ENCODE results near the gene MST1. TPM values are rescaled to one million over a fixed set of nuclear protein-coding genes. Genes with fewer than 3 reads are reported as not detected.
A peak's percentile ranks its signal among the peaks of the same experiment; 100 is the strongest.

MST1 gene
- total and polyA plus RNA-seq, 2 of the 8 experiments (the other 6 are each of a cell fraction or from before 2014, with no cell fraction given): 6.2 to 9.5 TPM

GRCh38 chr3:49680493-49681231 lies 8.6 kb downstream of the MST1 start:
- Histone ChIP-seq H3K79me2 (ENCODE audit: control insufficient read depth in 1 of 2, insufficient read depth in 2 of 2, low read length in 2 of 2) (0 out of 4 replicates have a peak, but pooled peaks cover 0 to 3% of the 10 kb centered on the region in 2 experiments), H2BK12ac (ENCODE audit: low read depth, low read length) (no peak overlapping the region), H2BK5ac (ENCODE audit: low read depth, low read length) (no peak overlapping the region), H3K36me3 (ENCODE audit: control insufficient read depth in 2 of 4, insufficient read depth in 4 of 4, low read length in 3 of 4) (peaks cover 47 to 77% (median 71%) of the 10 kb centered on the region in 4 experiments), H3K18ac (ENCODE audit: extremely low read depth, low read length) (no peak overlapping the region), H4K91ac (replicated peaks; ENCODE audit: insufficient read length, low read length) (no peak overlapping the region), H4K20me1 (replicated peaks in 1 of 2; ENCODE audit: control insufficient read depth in 1 of 2, insufficient read depth in 2 of 2, low read length in 2 of 2) (peaks cover 0 to 21% of the 10 kb centered on the region in 2 experiments), H3K9ac (replicated peaks in 1 of 4; ENCODE audit: extremely low read depth in 1 of 4, low read depth in 3 of 4, low read length in 3 of 4) (no peak overlapping the region), H3K23me2 (ENCODE audit: low read depth, low read length) (no peaks in the 10 kb centered on the region), H3K14ac (ENCODE audit: insufficient read length) (no peak overlapping the region), H3K27ac (ENCODE audit: low read depth, low read length) (no peak overlapping the region), H3K56ac (replicated peaks; ENCODE audit: insufficient read length, low read depth, low read length) (no peak overlapping the region), H3K23ac (ENCODE audit: insufficient read length) (no peak overlapping the region), H2BK20ac (ENCODE audit: low read length) (no peak overlapping the region), H3K9me3 (ENCODE audit: insufficient read depth in 2 of 2, low read depth in 1 of 2, low read length in 1 of 2) (no peaks in the 10 kb centered on the region), H2AK5ac (ENCODE audit: low read depth, low read length) (no peak overlapping the region), H2AFZ (ENCODE audit: low read length) (no peak overlapping the region), H2BK15ac (ENCODE audit: low read length) (no peak overlapping the region), H3K4ac (replicated peaks; ENCODE audit: insufficient read length, low read depth, low read length) (no peak overlapping the region), H3K4me3 (ENCODE audit: extremely low read depth in 1 of 4, insufficient read depth in 2 of 4, low read depth in 3 of 4, low read length in 4 of 4) (no peak overlapping the region), H4K5ac (ENCODE audit: insufficient read length, low read depth, low read length) (no peak overlapping the region), H3K79me1 (ENCODE audit: low read depth, low read length) (no peaks in the 10 kb centered on the region), H4K8ac (ENCODE audit: extremely low read depth, insufficient read depth, low read length) (peak overlapping the region; percentile 62; the same call in 1 of the 2 replicates), H3K27me3 (replicated peaks in 1 of 4; ENCODE audit: control insufficient read depth in 3 of 4, extremely low read depth in 1 of 4, insufficient read depth in 3 of 4, low read length in 3 of 4) (peaks cover 0 to 3% (median 3%) of the 10 kb centered on the region in 4 experiments; a peak in 2 of 7 replicates), H3K4me1 (replicated peaks in 1 of 4; ENCODE audit: control insufficient read depth in 3 of 4, insufficient read depth in 4 of 4, low read length in 3 of 4) (no peaks in the 10 kb centered on the region), H2BK120ac (replicated peaks; ENCODE audit: low read depth, low read length) (no peak overlapping the region), H3K4me2 (ENCODE audit: insufficient read depth in 1 of 2, low read depth in 2 of 2, low read length in 2 of 2) (no peak overlapping the region)
- no peak for FAIRE-seq
- WGBS, 2 experiments (ENCODE audit: extremely low coverage in 1 of 2, insufficient coverage in 1 of 2, insufficient read length in 1 of 2, insufficient replicate concordance in 2 of 2, low coverage in 1 of 2, low lambda C conversion rate in 2 of 2, missing lambda C conversion rate in 1 of 2): 77% methylated on average over 7 of the region's 7 CpGs; no CpG with 5 or more reads in 1 of the 2 experiments
- CTCF ChIA-PET (ENCODE audit: partially characterized antibody): interaction anchor here (0.6 to 2.3 kb wide), 5 partner anchors 20 to 209 kb away, joined by 3 to 6 read pairs (median 5); no protein-coding TSS in a partner anchor
- no peak for TF ChIP-seq ASH2L (IDR thresholded peaks at IDR 0.05; ENCODE audit: low read length)
- no peak for TF ChIP-seq EZH2 (IDR thresholded peaks at IDR 0.05; ENCODE audit: low read depth, low read length, severe bottlenecking)
- no peak for TF ChIP-seq POLR2AphosphoS5 (IDR thresholded peaks at IDR 0.05; ENCODE audit: low read depth, low read length)
- no peak for TF ChIP-seq SUZ12 (IDR thresholded peaks at IDR 0.05; ENCODE audit: low read length)
- no peak for TF ChIP-seq SIRT6 (IDR thresholded peaks at IDR 0.05; ENCODE audit: low read length)
- TF ChIP-seq, protein P1, sequence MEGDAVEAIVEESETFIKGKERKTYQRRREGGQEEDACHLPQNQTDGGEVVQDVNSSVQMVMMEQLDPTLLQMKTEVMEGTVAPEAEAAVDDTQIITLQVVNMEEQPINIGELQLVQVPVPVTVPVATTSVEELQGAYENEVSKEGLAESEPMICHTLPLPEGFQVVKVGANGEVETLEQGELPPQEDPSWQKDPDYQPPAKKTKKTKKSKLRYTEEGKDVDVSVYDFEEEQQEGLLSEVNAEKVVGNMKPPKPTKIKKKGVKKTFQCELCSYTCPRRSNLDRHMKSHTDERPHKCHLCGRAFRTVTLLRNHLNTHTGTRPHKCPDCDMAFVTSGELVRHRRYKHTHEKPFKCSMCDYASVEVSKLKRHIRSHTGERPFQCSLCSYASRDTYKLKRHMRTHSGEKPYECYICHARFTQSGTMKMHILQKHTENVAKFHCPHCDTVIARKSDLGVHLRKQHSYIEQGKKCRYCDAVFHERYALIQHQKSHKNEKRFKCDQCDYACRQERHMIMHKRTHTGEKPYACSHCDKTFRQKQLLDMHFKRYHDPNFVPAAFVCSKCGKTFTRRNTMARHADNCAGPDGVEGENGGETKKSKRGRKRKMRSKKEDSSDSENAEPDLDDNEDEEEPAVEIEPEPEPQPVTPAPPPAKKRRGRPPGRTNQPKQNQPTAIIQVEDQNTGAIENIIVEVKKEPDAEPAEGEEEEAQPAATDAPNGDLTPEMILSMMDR (IDR thresholded peaks at IDR 0.05; ENCODE audit: control extremely low read depth in 1 of 3, insufficient read depth in 1 of 3, low read depth in 1 of 3, low read length in 3 of 3): no peak
- TF ChIP-seq TBP (IDR thresholded peaks at IDR 0.05; ENCODE audit: low read depth, low read length): no peak
- no peak for TF ChIP-seq TAF7 (optimal IDR thresholded peaks at IDR 0.05; ENCODE audit: borderline replicate concordance, low read depth, low read length)
- TF ChIP-seq TCF12 (IDR thresholded peaks at IDR 0.05; ENCODE audit: low read depth, low read length): no peak
- POLR2A ChIA-PET (ENCODE audit: partially characterized antibody): interaction anchor here (0.6 to 1.7 kb wide), 4 partner anchors 33 to 752 kb away, joined by 3 to 8 read pairs (median 3); partner anchors contain the start of gene AMIGO3
- DNase-seq (ENCODE audit: low read depth in 1 of 2, low spot score in 2 of 2): no peak
